SK-MEL-5 (cell line): ENCODE measurements around the gene CTBP1. TPM values are rescaled to one million over a fixed set of nuclear protein-coding genes. Genes with fewer than 3 reads are reported as not detected.

ENCODE experiments used
- DNase-seq: peaks from one replicate; pipeline ENCODE4 v3.0.0-alpha.2; 2016; ENCODE audit warnings: low read depth, low spot score
- in situ Hi-C: cut with HindIII; loops from 2 replicates; pipeline ENCODE4 v1.10.0; 2016; ENCODE audit warnings: low sequenced_read_pairs, high pct_unique_total_duplicates, low pct_unique_long_range_greater_than_20kb
- total RNA-seq: library from RNA; depleted of rRNA; stranded (reverse); fragments of >200 nt; shearing (Covaris generic); gene quantifications from 2 replicates; pipeline ENCODE4 v1.2.3, GENCODE V29; 2014

The CTBP1 gene
- total RNA-seq, 1 experiment from 2014 or later: 88.6 TPM

GRCh38 chr4:1288786-1289185 is 39.9 kb upstream of the CTBP1 start:
- in situ Hi-C loops: no loop called here

GRCh38 chr4:1285790-1286553 is 37.0 kb upstream of the CTBP1 start:
- in situ Hi-C loops: no loop called here
- DNase-seq: peak; percentile 59

More at GRCh38 chr4:1288786-1289185, 39.9 kb upstream of the CTBP1 start:
- no peak for DNase-seq

DNA sequence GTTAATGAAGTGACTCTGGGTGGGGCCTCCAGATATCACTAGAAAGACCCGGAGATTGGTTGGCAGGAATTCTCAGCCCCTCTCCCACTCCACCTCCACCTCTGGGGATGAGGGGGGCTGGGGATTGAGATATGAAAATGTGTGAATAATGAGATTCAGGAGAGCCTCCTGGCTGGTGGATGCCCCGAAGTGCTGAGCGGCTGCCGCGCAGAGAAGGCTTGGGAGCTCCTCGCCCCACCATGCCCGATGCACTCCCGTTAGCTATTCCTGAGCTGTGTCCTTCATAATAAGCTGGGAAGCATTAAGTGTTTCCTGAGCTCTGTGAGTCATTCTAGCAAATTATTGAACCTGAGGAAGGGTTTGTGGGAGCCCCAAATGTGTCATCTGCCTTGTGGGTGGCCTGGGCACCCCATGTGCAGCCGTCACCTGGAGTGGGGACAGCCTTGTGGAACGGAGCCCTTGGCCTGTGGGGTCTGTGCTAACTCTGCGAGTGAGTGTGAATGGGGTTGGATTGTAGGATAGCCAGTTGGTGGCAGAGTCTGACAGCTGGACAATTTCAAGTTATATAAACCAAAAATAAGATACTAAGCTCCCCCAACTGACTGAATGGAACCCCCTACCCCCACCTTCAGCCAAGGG is 36.3 kb upstream of the CTBP1 start:
- no peak for DNase-seq
- in situ Hi-C loops: no loop called here

DNA sequence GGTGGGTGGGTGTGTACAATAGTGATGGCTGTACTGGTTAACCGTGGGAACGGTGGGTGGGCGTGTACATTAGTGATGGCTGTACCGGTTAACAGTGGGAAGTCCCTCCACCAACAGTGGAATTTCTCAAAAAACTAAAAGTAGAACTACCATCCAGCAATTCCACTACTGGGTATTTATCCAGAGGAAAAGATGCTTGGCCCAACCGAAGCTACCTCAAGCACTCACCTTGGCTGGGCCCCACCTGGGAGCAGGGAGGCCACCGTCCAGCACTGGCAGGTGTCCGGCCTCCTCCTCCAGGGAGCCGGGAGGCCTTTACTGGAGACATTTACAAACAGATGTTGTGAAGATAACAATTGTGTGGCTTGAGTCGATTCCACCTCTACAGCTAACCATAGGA is 34.8 kb upstream of the CTBP1 start:
- no peak for DNase-seq
- in situ Hi-C loops: no loop called here

GRCh38 chr4:1279253-1279652 is 30.3 kb upstream of the CTBP1 start:
- no peak for DNase-seq
- in situ Hi-C loops: no loop called here

- in situ Hi-C loops: no loop called here
- no peak for DNase-seq
Observed at GRCh38 chr4:1277667-1278665, 29.0 kb upstream of the CTBP1 start.

DNA sequence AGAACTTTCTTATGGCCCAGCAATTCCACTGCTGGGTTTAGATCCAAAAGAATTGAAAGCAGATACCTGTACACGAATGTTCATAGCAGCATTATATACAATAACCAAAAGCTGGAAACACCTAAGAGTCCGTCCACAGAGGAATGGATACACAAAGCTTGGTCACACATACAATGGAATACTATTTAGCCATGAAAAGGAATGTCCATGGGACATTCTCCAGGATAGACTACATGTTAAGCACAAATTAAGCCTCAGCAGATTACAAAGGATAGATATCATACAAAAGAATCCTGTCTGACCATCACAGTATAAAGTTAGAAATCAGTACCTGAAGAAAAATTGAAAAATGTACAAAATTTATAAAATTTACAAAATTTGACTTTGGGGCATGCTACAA is 28.1 kb upstream of the CTBP1 start:
- in situ Hi-C loops: no loop called here
- DNase-seq: no peak

- DNase-seq: no peak
- in situ Hi-C loops: no loop called here
Observed at GRCh38 chr4:1274871-1275270, 25.9 kb upstream of the CTBP1 start.

- DNase-seq: no peak
- in situ Hi-C loops: no loop called here
Observed at GRCh38 chr4:1271686-1272085, 22.8 kb upstream of the CTBP1 start.

DNA sequence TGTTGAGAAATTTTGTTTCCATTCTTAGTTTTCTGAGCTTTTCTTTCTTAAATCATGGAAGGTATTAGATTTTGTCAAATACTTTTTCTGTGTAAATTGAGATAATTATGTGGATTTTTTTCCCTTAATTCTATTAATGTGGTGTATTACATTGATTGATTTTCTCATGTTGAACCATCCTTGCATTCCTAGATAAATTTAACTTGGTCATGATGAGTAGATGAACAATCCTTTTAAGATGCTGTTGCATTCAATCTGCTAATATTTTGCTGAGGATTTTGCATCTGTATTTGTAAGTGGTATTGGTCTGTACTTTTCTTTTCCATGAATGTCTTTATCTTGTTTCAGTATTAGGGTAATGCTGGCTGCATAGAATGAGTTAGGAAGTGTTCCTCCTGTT is 20.3 kb upstream of the CTBP1 start:
- DNase-seq: no peak
- in situ Hi-C loops: no loop called here

GRCh38 chr4:1266881-1267763 is 18.2 kb upstream of the CTBP1 start:
- DNase-seq: no peak
- in situ Hi-C loops: no loop called here

- in situ Hi-C loops: no loop called here
- DNase-seq: no peak
Observed at GRCh38 chr4:1265351-1265750, 16.4 kb upstream of the CTBP1 start.

DNA sequence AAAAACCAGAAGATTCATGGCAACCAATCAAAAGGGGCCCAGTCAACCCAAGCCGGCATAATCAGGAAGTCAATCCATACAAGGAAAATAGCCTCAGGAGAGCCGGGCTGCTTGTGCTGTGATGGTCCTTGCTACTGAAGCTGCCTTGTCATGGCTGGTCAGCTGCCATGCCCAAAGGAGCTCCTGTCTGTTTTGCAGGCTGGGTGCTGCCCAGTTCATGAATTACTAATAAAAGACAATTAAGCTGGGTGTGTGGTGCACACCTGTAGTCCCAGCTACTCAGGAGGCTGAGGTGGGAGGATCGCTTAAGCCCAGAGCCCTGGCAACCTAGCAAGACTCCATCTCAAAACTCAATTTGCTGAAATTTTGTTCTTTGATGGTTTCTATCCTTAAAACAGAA is 16.0 kb upstream of the CTBP1 start:
- in situ Hi-C loops: no loop called here
- DNase-seq: no peak

DNA sequence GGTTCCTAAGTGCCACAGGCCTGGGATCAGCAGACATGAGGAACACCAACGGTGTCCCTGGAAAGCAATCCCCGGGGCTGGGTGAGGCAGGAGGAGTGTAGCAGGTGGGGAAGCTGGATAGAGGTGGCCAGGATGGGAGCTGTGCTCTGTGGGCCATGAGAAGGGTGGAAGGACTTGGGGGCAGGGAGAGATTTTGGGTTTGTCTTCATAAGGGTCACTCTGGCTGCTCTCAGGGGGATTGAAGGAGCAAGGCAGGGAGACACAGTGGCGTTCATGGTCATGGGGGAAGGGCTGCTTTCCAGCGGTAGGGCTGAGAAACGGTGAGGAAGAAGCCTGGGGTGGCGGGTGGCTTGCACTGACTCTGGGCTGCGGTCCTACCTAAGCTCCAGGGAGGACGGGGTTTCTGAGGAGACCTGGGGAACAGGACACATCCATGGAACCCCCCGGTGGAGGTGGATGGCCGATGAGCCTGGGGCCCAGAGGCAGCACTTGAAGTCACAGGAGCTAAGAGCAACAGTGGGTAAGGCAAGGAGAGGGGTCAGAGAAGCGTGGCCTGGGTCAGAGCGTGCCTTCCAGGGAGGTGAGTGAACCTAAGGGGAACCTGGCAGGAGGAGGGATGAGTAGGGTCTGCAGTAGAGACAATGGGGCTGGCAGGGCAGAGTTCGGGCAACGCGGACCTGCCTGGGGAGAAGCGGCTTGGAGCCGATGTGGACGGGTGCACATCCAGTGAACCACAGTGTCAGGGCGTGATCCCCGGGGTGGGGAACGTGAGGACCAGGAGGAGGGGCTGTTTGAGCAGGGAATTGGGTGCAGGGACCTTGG is 12.4 kb upstream of the CTBP1 start:
- DNase-seq: no peak
- in situ Hi-C loops: no loop called here

DNA sequence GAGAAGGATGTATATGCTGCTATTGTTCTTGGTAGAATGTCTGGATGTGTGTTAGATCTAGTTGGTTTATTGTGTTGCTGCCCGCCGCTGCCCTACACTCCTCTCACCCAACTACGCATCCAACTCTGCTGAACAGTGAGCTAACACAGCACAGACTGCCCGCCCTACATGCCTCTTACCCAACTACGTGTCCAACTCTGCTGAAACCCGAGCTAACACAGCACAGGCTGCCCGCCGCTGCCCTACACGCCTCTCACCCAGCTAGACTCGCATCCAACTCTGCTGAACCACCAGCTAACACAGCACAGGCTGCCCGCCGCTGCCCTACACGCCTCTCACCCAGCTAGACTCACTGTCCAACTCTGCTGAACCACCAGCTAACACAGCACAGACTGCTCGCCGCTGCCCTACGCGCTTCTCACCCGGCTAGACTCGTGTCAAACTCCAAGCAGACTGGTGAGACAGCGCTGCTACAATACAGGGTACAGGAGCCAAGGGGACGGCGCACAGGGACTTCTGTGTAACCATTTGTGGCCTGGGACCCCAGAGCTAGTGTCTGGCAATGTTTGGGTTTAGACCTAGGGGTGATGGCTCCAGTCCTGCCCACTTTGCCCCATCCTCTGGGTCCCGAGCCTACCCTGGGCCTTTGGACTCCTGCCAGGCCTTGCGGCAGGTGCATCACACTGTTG is 11.6 kb upstream of the CTBP1 start:
- in situ Hi-C loops: no loop called here
- DNase-seq: no peak

GRCh38 chr4:1259966-1260365 is 11.0 kb upstream of the CTBP1 start:
- no peak for DNase-seq
- in situ Hi-C loops: no loop called here
